K562 (cell line): Measurements from ENCODE around the gene FRMD3. TPM values are rescaled to one million over a fixed set of nuclear protein-coding genes. Genes with fewer than 3 reads are reported as not detected.

Source experiments
- ATAC-seq: fragments of 200-7000 bp; cut with Tn5 transposase; 3 replicates; pipeline ENCODE4 v1.9.1; 2020; ENCODE audit warnings: moderate library complexity
- BruUV-seq: library from RNA; stranded (reverse); fragments of 400-500 nt; replicated peaks from 2 replicates; lab custom pipeline; 2021; lab: Mats Ljungman, UMichigan
- CTCF ChIA-PET: fragments of 300-600 bp; formaldehyde crosslinking; extraction: SDS; loops from one replicate; lab custom pipeline; 2021; ENCODE audit warnings: low intra/inter-chr PET ratio; lab: Yijun Ruan, JAX
- POLR2A ChIA-PET: fragments of 300-600, 350-650 bp; sonication (Branson Sonifier 250); formaldehyde crosslinking; extraction: SDS; loops from one replicate; lab custom pipeline; 2021; ENCODE audit warnings: antibody characterized with exemption, inconsistent platforms; lab: Yijun Ruan, JAX
- DNase-seq, 4 experiments: peaks; one replicate each; pipeline versions ENCODE4 v3.0.0 to v3.0.0-alpha.2; 2011 to 2018; ENCODE audit warnings: low spot score in 3 of 4, mixed read lengths in 3 of 4; ENCODE audit errors: extremely low read depth in 1 of 4
- FAIRE-seq: peaks from 2 replicates; lab custom pipeline; 2011; peaks lifted over from hg19 to GRCh38; lab: Jason Lieb, UNC
- H2AFZ ChIP-seq: 2 replicates; pipeline ENCODE4 v1.6.0; 2011; ENCODE audit warnings: low read depth, low read length, control low read depth, inconsistent platforms
- H3K27ac ChIP-seq: fragments of 200-600 bp; 3 replicates; pipeline ENCODE4 v1.8.0; 2011; ENCODE audit warnings: low read depth, mild to moderate bottlenecking, control low read depth, inconsistent platforms, low read length, moderate library complexity, mixed read lengths; ENCODE audit errors: extremely low read depth
- H3K27me3 ChIP-seq, 2 experiments: fragments of 300-600 bp in 1 of 2; 2 replicates in 1 of 2; 3 replicates in 1 of 2; pipeline versions ENCODE4 v1.6.0 to v1.8.0; 2011; ENCODE audit warnings: inconsistent platforms in 2 of 2, low read length in 2 of 2, mild to moderate bottlenecking in 1 of 2, mixed read lengths in 1 of 2, moderate library complexity in 1 of 2; ENCODE audit not compliant: control insufficient read depth in 2 of 2, insufficient read depth in 2 of 2
- H3K36me3 ChIP-seq: fragments of 300-600 bp; 3 replicates; pipeline ENCODE4 v1.8.0; 2011; ENCODE audit warnings: mild to moderate bottlenecking, low read length, inconsistent platforms; ENCODE audit not compliant: control insufficient read depth, insufficient read depth
- H3K4me1 ChIP-seq, 2 experiments: fragments of 200-600 bp in 1 of 2; replicated peaks in 1 of 2; 2 replicates in 1 of 2; 3 replicates in 1 of 2; pipeline versions ENCODE4 v1.5.1 to v1.8.0; 2011; ENCODE audit warnings: inconsistent platforms in 2 of 2, low read length in 2 of 2, mild to moderate bottlenecking in 1 of 2, mixed read lengths in 1 of 2, moderate library complexity in 1 of 2; ENCODE audit not compliant: control insufficient read depth in 2 of 2, insufficient read depth in 2 of 2
- H3K4me2 ChIP-seq: 2 replicates; pipeline ENCODE4 v1.6.1; 2011; ENCODE audit warnings: low read length, control low read depth, inconsistent platforms, mixed read lengths; ENCODE audit not compliant: insufficient read depth
- H3K4me3 ChIP-seq: fragments of 200-600 bp; sonication (generic), shearing (Covaris generic); 2 replicates; pipeline ENCODE4 v1.5.1; 2016; ENCODE audit warnings: control low read depth, inconsistent platforms
- H3K79me2 ChIP-seq: fragments of 200-600 bp; 3 replicates; pipeline ENCODE4 v1.8.0; 2011; ENCODE audit warnings: low read length, inconsistent platforms; ENCODE audit not compliant: control insufficient read depth, insufficient read depth
- H3K9ac ChIP-seq, 2 experiments: 2 replicates each; pipeline versions ENCODE4 v1.6.0 to v1.6.1; 2011; ENCODE audit warnings: low read depth in 2 of 2, low read length in 2 of 2, control low read depth in 1 of 2, inconsistent platforms in 1 of 2, mild to moderate bottlenecking in 1 of 2, mixed read lengths in 1 of 2; ENCODE audit not compliant: insufficient read depth in 1 of 2
- H3K9me1 ChIP-seq: one replicate; pipeline ENCODE4 v1.6.0; 2011; ENCODE audit warnings: inconsistent platforms, mild to moderate bottlenecking, low read length, moderate library complexity; ENCODE audit not compliant: control insufficient read depth, insufficient read depth
- H3K9me3 ChIP-seq: replicated peaks from 2 replicates; pipeline ENCODE4 v1.5.1; 2011; ENCODE audit warnings: low read depth, low read length, inconsistent platforms; ENCODE audit not compliant: control insufficient read depth, insufficient read depth
- H4K20me1 ChIP-seq: replicated peaks from 2 replicates; pipeline ENCODE4 v1.6.1; 2011; ENCODE audit warnings: low read length, inconsistent platforms, mixed read lengths; ENCODE audit not compliant: control insufficient read depth, insufficient read depth
- ARID1B ChIP-seq: fragments of 450-650 bp; IDR thresholded peaks from 2 replicates; pipeline ENCODE4 v1.6.1; 2016; ENCODE audit warnings: antibody characterized with exemption, mild to moderate bottlenecking, inconsistent platforms
- ASH1L ChIP-seq: fragments of 450-650 bp; IDR thresholded peaks from 2 replicates; pipeline ENCODE4 v1.6.1; 2018; ENCODE audit warnings: borderline replicate concordance, mild to moderate bottlenecking, low read depth; ENCODE audit not compliant: partially characterized antibody
- CHD4 ChIP-seq: fragments of 200-600 bp; sonication (generic); IDR thresholded peaks from 3 replicates; pipeline ENCODE4 v1.6.1; 2012; ENCODE audit warnings: low read depth, mild to moderate bottlenecking, mixed read lengths, low read length, inconsistent platforms; ENCODE audit not compliant: insufficient read depth, insufficient replicate concordance, poor library complexity, severe bottlenecking
- GABPB1 ChIP-seq: sonication (generic); formaldehyde crosslinking; IDR thresholded peaks from 2 replicates; pipeline ENCODE4 v1.8.0; 2022; ENCODE audit warnings: mild to moderate bottlenecking, missing genetic modification reagents
- GABPB2 ChIP-seq: fragments of 250-450 bp; sonication (Bioruptor Pico); conservative IDR thresholded peaks from 2 replicates; pipeline ENCODE4 v1.5.1; 2021; ENCODE audit warnings: mild to moderate bottlenecking
- HNRNPUL1 ChIP-seq: fragments of 200-400 bp; formaldehyde crosslinking; IDR thresholded peaks from 2 replicates; pipeline ENCODE4 v1.6.1; 2017; ENCODE audit warnings: low read length
- LEF1 ChIP-seq: fragments of 450-650 bp; IDR thresholded peaks from 2 replicates; pipeline ENCODE4 v1.6.1; 2016; ENCODE audit warnings: mild to moderate bottlenecking
- NCOA4 ChIP-seq: fragments of 450-650 bp; IDR thresholded peaks from 2 replicates; pipeline ENCODE4 v1.6.1; 2018; ENCODE audit warnings: mild to moderate bottlenecking; ENCODE audit not compliant: partially characterized antibody
- PTRF ChIP-seq: fragments of 450-650 bp; IDR thresholded peaks from 2 replicates; pipeline ENCODE4 v1.6.1; 2016; ENCODE audit warnings: mild to moderate bottlenecking, missing genetic modification characterization, missing compliant biosample characterization
- SRSF7 ChIP-seq: fragments of 200-400 bp; formaldehyde crosslinking; optimal IDR thresholded peaks from 2 replicates; pipeline ENCODE3; 2017; ENCODE audit warnings: mild to moderate bottlenecking, low read depth, low read length
- YBX1 ChIP-seq: fragments of 450-650 bp; IDR thresholded peaks from 2 replicates; pipeline ENCODE4 v1.7.1; 2016; ENCODE audit warnings: mild to moderate bottlenecking
- ZFP30 ChIP-seq: fragments of 250-450 bp; sonication (Bioruptor Pico); IDR thresholded peaks from 2 replicates; pipeline ENCODE4 v1.8.0; 2022; ENCODE audit warnings: moderate library complexity, mild to moderate bottlenecking, inconsistent platforms, borderline replicate concordance
- ZNF134 ChIP-seq: fragments of 250-450 bp; sonication (Bioruptor Pico); conservative IDR thresholded peaks from 2 replicates; pipeline ENCODE4 v1.4.0; 2020
- ZNF282 ChIP-seq: sonication (generic); formaldehyde crosslinking; IDR thresholded peaks from 2 replicates; pipeline ENCODE4 v1.8.1; 2023; ENCODE audit warnings: missing genetic modification reagents
- ZNF512 ChIP-seq: IDR thresholded peaks from 2 replicates; pipeline ENCODE4 v1.6.1; 2016; ENCODE audit warnings: missing genetic modification characterization, missing compliant biosample characterization
- in situ Hi-C: fragments of 300-500 bp; cut with MboI; formaldehyde crosslinking; loops from 4 replicates; pipeline ENCODE4 v1.15.0; 2018; ENCODE audit warnings: inconsistent platforms, mixed read lengths
- intact Hi-C: fragments of 100-400 bp; cut with micrococcal nuclease; formaldehyde crosslinking; loops from 2 replicates; pipeline ENCODE4 v1.14.2; 2022
- polyA plus RNA-seq, 8 experiments: library from polyadenylated mRNA; depleted of rRNA in 4 of 8; stranded (reverse) in 5 of 8; unstranded in 3 of 8; fragments of >200 nt; fragmentation: Nextera tagmentation in 2 of 8; fragmentation: Illumina TruSeq in 1 of 8; extraction: Ambion mirVana in 2 of 8; extraction: Trizol in 1 of 8; gene quantifications; 2 replicates each; pipeline versions ENCODE4 v1.2.1 to v1.2.3, GENCODE V29; 2011 to 2014; ENCODE audit warnings: inconsistent platforms in 1 of 8, missing spikeins in 1 of 8
- total RNA-seq, 7 experiments: library from RNA; depleted of rRNA in 6 of 7; stranded (reverse); fragments of >200 nt in 6 of 7; fragmentation: Illumina TruSeq in 2 of 7; extraction: Trizol in 2 of 7; gene quantifications; 2 replicates each; pipeline versions ENCODE4 v1.2.1 to v1.2.3, GENCODE V29; 2011 to 2021; ENCODE audit warnings: low replicate concordance in 1 of 7
- TF ChIP-seq, protein P1 (sequence below): sonication (generic); formaldehyde crosslinking; IDR thresholded peaks from 2 replicates; pipeline ENCODE4 v1.8.1; 2023; ENCODE audit warnings: mild to moderate bottlenecking, missing genetic modification reagents

FRMD3 gene
- total and polyA plus RNA-seq, 9 of the 15 experiments (the other 6 are each of a cell fraction or from before 2014, with no cell fraction given), result 0.09 to 0.51 (median 0.21) TPM

DNA sequence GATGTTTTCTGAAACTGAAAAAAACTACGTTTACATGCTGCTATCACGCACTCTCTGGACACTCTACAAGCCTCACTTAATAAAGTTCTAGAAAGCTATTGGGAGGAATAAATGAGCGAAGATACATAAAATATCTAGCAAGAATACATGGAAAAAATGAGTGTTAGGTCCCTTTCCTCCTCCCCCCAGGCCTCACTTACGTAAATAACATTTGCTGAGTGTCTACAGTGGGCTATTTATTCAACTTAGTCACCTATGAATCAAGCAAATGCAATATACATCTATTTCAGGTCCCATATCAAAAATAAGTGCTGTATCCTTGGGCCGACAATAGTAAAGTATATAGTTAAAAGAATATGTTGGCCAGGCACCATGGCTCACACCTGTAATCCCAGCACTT, 62.5 kb downstream of the FRMD3 start (continued):
- TF ChIP-seq CHD4 (no peak), GABPB2 (CRISPR knock-in tag) (no peak), ASH1L (no peak), HNRNPUL1 (no peak), YBX1 (no peak)
- TF ChIP-seq, protein P1, sequence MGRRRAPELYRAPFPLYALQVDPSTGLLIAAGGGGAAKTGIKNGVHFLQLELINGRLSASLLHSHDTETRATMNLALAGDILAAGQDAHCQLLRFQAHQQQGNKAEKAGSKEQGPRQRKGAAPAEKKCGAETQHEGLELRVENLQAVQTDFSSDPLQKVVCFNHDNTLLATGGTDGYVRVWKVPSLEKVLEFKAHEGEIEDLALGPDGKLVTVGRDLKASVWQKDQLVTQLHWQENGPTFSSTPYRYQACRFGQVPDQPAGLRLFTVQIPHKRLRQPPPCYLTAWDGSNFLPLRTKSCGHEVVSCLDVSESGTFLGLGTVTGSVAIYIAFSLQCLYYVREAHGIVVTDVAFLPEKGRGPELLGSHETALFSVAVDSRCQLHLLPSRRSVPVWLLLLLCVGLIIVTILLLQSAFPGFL, result no peak

- no TSS peak for BruUV-seq
- H3K9me1 ChIP-seq, result no peaks in the 10 kb centered on the region
- CTCF ChIA-PET, result no interaction called here
- TF ChIP-seq ZNF134 (CRISPR knock-in tag) (no peak), GABPB1 (CRISPR knock-in tag) (no peak), LEF1 (no peak), ZNF282 (CRISPR knock-in tag) (no peak), ZNF512 (tag) (no peak), ZFP30 (no peak), ARID1B (no peak), ASH1L (no peak), SRSF7 (no peak), NCOA4 (no peak), PTRF (tag) (no peak)
- TF ChIP-seq, all 486 proteins: peak for 0
- no peaks in the 10 kb centered on the region for H4K20me1 ChIP-seq
- DNase-seq (no peak), FAIRE-seq (no peak), ATAC-seq (no peak)
- no peak overlapping the region for H2AFZ ChIP-seq
- H3K27me3 ChIP-seq, result no peaks in the 10 kb centered on the region
- no peaks in the 10 kb centered on the region for H3K9me3 ChIP-seq
- no peak overlapping the region for H3K9ac ChIP-seq
- no peak overlapping the region for H3K4me3 ChIP-seq
- no peaks in the 10 kb centered on the region for H3K79me2 ChIP-seq
- no peak overlapping the region for H3K27ac ChIP-seq
- no peak overlapping the region for H3K4me2 ChIP-seq
- in situ Hi-C loops, result no loop called here
- no peaks in the 10 kb centered on the region for H3K36me3 ChIP-seq
- POLR2A ChIA-PET, result no interaction called here
- intact Hi-C loops, result no loop called here
- H3K4me1 ChIP-seq, result no peaks in the 10 kb centered on the region
These were observed 63.6 kb downstream of the FRMD3 start for GRCh38 chr9:83474631-83475030.
